ENCODE data around the gene SETDB1. TPM values are rescaled to one million over a fixed set of nuclear protein-coding genes. Genes with fewer than 3 reads are reported as not detected.

The SETDB1 gene
- total and polyA plus RNA-seq, 2 of the 13 experiments (the other 11 are each of a cell fraction or from before 2014, with no cell fraction given): 33.1 to 34.6 TPM

DNA sequence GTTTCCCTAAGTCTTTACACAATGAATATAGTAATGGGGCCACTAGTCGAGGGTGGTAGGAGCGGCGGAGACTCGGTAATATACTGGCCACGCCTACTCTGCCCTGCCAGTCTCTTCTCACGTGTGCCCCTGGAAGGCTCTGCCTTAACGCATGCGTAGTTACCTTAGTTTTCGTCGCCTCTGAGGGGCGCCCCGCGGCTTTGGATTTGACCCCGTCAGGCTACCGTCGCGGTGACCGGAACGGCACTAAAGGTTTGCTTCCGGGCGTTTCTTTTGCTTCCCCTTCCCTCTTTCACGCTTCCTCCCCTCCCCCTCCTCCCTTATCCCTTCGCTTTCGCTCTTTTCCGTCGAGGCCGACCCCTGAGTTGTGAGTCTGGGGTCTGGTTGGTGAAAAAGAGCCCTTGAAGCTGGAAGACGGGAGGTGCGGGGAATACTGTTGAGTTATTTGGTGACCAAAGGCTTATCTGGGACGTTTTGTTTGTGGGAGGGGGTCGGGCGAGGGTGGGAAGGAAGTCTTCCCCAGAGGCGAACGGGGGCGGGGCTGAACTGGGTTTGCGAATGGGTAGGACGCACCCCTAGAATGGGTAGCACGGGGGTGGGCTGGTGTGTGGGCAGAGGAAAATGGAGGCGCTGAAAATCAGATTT is at the start of gene SETDB1 (continued):
- TF ChIP-seq ZBTB10 (CRISPR knock-in tag; IDR thresholded peaks at IDR 0.05; ENCODE audit: borderline replicate concordance) (peak; percentile 53; the same call in 1 of the 2 replicates), PCBP1 (IDR thresholded peaks at IDR 0.05; ENCODE audit: borderline replicate concordance, low read depth, low read length) (peak; percentile 80; the same call in 1 of the 2 replicates), FIP1L1 (IDR thresholded peaks at IDR 0.05; ENCODE audit: borderline replicate concordance, insufficient read depth, low read depth, low read length) (no peak), SRSF4 (IDR thresholded peaks at IDR 0.05; ENCODE audit: low read depth, low read length, poor library complexity, severe bottlenecking) (no peak), HNRNPUL1 (IDR thresholded peaks at IDR 0.05; ENCODE audit: low read depth, low read length) (no peak), EHMT2 (IDR thresholded peaks at IDR 0.05; ENCODE audit: borderline replicate concordance, low read depth, low read length) (no peak), KDM4B (CRISPR knock-in tag; IDR thresholded peaks at IDR 0.05) (0 out of 2 replicates have a peak, but pooled peaks have one; percentile 16), ZNF546 (CRISPR knock-in tag; conservative IDR thresholded peaks at IDR 0.05) (no peak), ZNF558 (CRISPR knock-in tag; IDR thresholded peaks at IDR 0.05; ENCODE audit: borderline replicate concordance) (no peak; the same call in 1 of the 2 replicates), ZNF703 (CRISPR knock-in tag; IDR thresholded peaks at IDR 0.05; ENCODE audit: borderline replicate concordance) (no peak), ASH2L (IDR thresholded peaks at IDR 0.05; ENCODE audit: insufficient read length, low read depth, low read length) (peak; percentile 87), ZNF124 (CRISPR knock-in tag; IDR thresholded peaks at IDR 0.05) (no peak), ZNF878 (CRISPR knock-in tag; IDR thresholded peaks at IDR 0.05) (no peak), IRF2 (CRISPR knock-in tag; IDR thresholded peaks at IDR 0.05) (peak; percentile 92), NFKBIZ (CRISPR knock-in tag; IDR thresholded peaks at IDR 0.05) (no peak), PREB (CRISPR knock-in tag; IDR thresholded peaks at IDR 0.05) (no peak), RARA (CRISPR knock-in tag; IDR thresholded peaks at IDR 0.05) (peak; percentile 30; the same call in 1 of the 2 replicates), GLI4 (CRISPR knock-in tag; IDR thresholded peaks at IDR 0.05; ENCODE audit: borderline replicate concordance) (no peak)
- TF ChIP-seq, protein P1, sequence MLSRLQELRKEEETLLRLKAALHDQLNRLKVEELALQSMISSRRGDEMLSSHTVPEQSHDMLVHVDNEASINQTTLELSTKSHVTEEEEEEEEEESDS (CRISPR knock-in tag; IDR thresholded peaks at IDR 0.05; ENCODE audit: borderline replicate concordance): no peak
- TF ChIP-seq, protein P2, sequence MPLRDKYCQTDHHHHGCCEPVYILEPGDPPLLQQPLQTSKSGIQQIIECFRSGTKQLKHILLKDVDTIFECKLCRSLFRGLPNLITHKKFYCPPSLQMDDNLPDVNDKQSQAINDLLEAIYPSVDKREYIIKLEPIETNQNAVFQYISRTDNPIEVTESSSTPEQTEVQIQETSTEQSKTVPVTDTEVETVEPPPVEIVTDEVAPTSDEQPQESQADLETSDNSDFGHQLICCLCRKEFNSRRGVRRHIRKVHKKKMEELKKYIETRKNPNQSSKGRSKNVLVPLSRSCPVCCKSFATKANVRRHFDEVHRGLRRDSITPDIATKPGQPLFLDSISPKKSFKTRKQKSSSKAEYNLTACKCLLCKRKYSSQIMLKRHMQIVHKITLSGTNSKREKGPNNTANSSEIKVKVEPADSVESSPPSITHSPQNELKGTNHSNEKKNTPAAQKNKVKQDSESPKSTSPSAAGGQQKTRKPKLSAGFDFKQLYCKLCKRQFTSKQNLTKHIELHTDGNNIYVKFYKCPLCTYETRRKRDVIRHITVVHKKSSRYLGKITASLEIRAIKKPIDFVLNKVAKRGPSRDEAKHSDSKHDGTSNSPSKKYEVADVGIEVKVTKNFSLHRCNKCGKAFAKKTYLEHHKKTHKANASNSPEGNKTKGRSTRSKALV (CRISPR knock-in tag; IDR thresholded peaks at IDR 0.05): no peak
